Subcutaneous adipose tissue (tissue), 4 donors: Measurements from ENCODE around the gene CTAGE1. TPM values are rescaled to one million over a fixed set of nuclear protein-coding genes. Genes with fewer than 3 reads are reported as not detected.

Source experiments
- total RNA-seq, 4 donors: library from RNA; depleted of rRNA; stranded (reverse); fragments of >200 nt; gene quantifications; one replicate each; pipeline ENCODE4 v1.1.0, GENCODE V29; 2016
- TF ChIP-seq, protein P1 (sequence below): fragments of 450-650 bp; IDR thresholded peaks from one replicate; pipeline ENCODE4 v1.5.1; 2016; ENCODE audit warnings: low read depth, mild to moderate bottlenecking, control low read depth, antibody characterized with exemption, moderate library complexity

CTAGE1 gene
- total RNA-seq, 4 donors from 2014 or later = not detected

DNA sequence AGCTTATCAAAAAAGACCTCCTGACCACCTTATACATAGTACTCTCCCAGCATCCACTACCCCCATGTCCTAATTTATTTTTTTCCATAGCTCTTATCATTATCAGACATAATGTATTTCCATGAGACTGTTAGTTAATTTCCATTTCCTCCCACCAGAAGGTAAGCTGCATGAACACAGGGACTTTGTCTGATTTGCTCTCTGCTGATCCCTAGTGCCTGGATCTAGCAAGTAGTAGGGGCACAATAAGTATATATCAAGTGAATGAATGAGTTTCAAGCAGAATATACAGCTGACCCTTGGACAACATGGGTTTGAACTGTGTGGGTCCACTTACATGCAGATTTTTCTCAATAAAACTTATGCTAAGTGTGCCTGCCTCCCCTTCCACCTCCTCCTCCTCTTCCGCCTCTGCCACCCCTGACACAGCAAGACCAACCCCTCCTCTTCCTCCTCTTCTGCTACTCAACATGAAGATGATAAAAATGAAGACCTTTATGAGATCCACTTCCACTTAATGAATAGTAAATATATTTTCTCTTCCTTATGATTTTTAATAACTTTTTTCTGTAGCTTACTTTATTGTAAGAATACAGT is 53.8 kb downstream of the CTAGE1 start:
- TF ChIP-seq, protein P1, sequence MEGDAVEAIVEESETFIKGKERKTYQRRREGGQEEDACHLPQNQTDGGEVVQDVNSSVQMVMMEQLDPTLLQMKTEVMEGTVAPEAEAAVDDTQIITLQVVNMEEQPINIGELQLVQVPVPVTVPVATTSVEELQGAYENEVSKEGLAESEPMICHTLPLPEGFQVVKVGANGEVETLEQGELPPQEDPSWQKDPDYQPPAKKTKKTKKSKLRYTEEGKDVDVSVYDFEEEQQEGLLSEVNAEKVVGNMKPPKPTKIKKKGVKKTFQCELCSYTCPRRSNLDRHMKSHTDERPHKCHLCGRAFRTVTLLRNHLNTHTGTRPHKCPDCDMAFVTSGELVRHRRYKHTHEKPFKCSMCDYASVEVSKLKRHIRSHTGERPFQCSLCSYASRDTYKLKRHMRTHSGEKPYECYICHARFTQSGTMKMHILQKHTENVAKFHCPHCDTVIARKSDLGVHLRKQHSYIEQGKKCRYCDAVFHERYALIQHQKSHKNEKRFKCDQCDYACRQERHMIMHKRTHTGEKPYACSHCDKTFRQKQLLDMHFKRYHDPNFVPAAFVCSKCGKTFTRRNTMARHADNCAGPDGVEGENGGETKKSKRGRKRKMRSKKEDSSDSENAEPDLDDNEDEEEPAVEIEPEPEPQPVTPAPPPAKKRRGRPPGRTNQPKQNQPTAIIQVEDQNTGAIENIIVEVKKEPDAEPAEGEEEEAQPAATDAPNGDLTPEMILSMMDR = no peak

Other genes with a start within 250 kb of the CTAGE1 start
- 1 to 10 TPM; 2.0 to 5.7 (median 2.9) TPM for gene GATA6, start 248.3 kb downstream of the CTAGE1 start, total RNA-seq